ENCODE results near the gene RCOR3.
"Not testable (repeated sequence)": the region's sequence is repeated elsewhere in the genome, so short reads cannot be mapped to it uniquely, and the experiment has no call there.

RCOR3 gene

DNA sequence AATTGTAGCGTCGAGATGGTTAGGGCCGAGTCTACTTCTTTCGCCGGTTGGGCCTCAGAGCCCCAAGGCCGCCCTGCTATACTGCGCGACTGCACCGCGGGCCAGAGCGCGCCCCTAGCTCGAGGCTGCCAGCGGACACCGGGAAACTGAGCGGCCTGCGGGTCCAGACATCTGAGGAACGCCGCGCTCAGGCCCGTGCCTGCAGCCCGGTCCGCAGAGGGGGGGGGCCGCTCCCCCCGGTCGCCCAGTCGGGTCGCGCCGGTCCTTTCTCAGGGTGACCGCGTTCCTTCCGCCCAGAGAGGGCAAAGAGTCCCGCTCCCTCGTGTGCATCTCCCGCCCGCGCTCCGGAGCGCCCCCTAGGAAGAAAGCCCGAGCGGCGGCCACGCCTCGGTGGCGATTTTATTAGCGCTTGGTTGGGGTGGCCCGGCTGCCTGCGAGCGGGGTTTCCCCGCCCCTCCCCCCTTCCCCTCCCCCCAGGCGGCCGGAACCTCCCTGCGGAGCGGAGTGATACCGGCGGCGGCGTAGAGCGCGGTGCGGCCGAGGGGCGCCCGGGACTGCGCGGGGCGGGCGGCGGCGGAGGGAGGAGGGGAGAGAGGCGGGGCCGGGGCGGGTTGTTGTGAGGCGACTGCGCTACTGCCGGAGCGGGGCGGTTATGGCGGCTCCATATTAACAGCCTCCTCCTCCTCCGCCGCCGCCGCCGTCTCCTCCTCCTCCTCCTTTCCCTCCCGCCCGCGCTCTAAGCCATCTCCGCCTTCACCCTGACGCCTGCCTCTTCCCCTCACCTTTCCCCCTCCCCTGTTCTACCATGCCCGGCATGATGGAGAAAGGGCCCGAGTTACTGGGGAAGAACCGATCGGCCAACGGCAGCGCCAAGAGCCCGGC lies at the start of gene RCOR3:
Gene RCOR3 (plus strand): TSS at position 611 of the 882 bp plus-strand sequence. CDS start 195 bp downstream, at position 806.
- peak; percentile 93 for DNase-seq

DNA sequence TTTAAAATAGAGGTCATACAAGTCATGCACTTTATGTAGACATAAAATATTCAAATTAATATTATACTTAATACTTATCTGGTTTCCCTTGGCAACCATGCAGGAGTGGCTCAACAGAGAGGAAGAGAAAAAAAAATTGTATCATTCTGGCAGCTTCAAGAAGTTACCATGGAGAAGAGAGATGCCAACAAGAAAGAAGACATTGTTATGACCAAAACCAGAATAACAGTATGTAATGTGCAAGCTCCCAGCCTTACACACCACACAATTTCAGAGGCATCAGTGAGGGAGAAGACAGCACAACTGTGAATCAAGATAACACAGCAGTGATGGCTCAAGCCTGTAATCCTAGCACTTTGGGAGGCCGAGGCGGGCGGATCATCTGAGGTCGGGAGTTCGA lies 49.1 kb upstream of the RCOR3 start:
- no peak for DNase-seq

DNA sequence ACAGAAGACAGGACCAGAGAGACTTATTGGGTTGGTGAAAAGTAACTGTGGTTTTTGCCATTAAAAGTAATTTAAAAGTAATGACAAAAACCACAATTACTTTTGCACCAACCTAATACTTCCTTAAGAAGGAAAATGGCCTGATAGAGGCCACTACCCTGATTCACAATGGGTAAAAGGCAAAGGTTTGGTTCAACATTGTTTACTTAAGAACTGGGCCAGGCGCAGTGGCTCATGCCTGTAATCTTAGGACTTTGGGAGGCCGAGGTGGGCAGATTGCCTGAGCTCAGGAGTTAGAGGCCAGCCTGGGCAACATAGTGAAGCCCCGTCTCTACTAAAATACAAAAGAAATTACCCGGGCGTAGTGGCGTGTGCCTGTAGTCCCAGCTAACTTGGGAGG lies 48.2 kb upstream of the RCOR3 start:
- no peak for DNase-seq

DNA sequence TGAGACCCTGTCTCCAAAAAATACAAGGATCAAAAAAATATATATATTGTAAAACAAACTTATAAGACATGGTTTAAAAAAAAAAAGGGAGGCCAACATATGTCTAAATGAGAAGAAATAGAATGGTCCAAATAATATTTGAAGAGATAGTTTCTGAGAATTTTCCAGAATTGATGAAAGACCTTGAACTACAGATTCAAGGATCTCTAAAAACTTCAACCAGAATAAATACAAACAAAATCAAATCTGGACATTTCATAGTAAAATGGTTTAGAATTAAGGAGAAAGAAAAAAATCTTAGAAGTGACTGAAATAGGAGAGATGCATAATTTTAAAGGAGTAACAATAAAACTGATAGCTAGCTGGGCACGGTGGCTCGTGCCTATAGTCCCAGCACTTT lies 45.5 kb upstream of the RCOR3 start:
- no peak for DNase-seq

DNA sequence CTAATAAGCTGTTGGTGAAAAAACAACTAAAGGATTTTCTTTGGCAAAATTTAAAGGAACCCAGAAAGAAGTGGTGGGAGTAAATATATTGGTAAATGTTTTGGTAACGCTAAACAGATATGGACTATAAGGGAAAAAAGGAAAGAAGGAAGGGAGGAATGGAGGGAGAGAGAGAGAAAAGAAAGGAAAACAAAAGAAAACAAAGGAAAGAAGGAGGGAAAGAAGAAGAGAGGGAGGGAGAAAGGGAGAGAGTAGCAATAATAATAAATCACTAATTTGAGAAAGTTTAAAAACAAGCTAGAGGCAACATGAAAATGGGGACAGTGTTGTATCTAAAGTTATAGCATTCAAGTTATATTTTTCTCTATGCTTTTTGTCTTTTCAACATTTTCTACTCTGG lies 43.6 kb upstream of the RCOR3 start:
- DNase-seq, result no peak

DNA sequence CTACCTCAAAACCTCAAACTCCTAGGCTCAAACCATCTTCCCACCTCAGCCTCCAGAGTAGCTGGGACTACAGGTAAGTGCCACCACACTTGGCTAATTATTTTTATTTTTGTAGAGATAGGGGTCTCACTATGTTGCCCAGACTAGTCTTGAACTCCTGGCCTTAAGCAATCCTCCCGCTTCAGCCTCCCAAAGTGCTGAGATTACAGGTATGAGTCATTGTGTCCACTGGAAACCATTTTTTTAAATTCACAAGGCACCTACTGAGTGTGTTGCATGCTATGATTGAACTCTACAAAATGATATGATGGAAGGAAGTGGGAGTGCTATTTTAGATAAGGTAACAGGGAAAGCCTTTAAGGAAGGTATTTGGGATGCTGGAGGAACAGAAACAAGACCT lies 41.8 kb upstream of the RCOR3 start:
- DNase-seq, result no peak

DNA sequence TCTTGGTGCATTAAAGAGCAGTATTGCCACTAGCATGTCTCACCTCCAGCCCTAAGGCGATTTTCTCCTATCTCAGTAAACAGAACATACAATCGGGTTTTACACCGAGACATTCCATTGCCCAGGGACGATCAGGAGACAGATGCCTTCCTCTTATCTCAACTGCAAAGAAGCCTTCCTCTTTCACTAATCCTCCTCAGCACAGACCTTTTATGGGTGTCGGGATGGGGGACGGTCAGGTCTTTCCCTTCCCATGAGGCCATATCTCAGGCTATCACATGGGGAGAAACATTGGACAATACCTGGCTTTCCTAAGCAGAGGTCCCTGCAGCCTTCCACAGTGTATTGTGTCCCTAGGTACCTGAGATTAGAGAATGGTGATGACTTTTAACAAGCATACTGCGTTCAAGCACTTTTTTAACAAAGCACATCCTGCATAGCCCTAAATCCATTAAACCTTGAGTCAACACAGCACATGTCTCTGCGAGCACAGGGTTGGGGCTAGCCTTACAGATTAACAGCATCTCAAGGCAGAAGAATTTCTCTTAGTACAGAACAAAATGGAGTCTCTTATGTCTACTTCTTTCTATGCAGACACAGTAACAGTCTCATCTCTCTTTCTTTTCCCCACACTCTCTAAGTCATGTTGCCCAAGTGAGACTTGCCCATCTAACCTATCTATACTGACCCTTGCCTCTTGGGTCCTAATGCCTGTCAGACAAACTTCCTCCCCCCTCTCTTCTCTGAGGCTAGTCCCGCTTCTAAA lies 36.5 kb upstream of the RCOR3 start:
- not testable (repeated sequence) for DNase-seq

DNA sequence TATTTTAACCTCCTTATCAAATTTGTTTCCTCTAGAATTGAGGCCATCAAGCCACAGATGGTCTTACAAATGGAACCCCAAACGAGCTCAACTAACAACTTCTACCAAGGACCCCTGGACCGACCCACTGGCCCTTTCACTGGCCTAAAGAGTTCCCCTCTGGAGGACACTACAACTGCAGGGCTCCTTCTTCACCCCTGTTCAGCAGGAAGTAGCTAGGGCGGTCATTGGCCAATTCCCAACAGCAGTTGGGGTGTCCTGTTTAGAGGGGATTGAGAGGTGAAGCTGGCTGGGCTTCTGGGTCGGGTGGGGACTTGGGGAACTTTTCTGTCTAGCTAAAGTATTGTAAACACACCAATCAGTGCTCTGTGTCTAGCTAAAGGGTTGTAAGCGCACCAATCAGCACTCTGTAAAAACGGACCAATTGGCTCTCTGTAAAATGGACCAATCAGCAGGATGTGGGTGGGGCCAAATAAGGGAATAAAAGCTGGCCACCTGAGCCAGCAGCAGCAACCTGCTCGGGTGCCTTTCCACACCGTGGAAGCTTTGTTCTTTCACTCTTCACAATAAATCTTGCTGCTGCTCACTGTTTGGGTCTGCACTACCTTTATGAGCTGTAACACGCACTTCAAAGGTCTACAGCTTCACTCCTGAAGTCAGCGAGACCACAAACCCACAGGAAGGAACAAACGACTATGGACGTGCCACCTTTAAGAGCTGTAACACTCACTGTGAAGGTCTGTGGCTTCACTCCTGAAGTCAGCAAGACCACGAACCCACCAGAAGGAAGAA lies 30.4 kb upstream of the RCOR3 start:
- DNase-seq, result peak; percentile 2

DNA sequence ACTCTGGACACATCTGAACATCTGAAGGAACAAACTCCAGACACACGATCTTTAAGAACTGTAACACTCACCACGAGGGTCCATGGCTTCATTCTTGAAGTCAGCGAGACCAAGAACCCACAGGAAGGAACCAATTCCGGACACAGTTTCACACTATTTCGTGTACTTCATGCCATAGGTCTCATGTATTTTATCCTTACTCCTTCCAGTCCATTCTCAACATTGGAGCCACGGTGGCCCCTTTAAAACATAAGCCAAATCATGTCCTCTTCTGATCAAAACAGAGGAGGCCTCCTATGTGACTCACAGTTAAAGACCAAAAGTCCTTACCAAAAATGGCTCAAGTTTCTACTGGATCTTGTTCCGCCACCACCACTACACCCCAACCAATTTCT lies 29.8 kb upstream of the RCOR3 start:
- DNase-seq, result no peak

DNA sequence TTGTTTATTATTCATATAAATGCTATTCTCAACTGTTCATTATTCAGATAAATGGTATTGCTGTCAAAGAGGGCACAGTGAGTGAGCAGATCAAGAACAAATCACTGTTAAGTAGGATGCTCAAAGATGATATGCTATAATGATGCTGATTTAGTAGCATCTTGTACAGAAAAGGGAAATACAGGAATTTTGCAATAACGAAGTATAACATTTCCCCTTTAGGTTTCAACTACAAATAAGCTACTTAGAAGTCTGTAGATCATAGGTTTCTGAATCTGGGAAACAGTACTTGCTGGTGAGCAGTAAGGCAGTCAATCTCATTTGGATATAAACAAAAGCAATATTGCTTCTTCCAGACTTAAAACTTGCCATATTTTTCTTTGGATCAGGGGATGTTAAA lies 27.3 kb upstream of the RCOR3 start:
- no peak for DNase-seq

DNA sequence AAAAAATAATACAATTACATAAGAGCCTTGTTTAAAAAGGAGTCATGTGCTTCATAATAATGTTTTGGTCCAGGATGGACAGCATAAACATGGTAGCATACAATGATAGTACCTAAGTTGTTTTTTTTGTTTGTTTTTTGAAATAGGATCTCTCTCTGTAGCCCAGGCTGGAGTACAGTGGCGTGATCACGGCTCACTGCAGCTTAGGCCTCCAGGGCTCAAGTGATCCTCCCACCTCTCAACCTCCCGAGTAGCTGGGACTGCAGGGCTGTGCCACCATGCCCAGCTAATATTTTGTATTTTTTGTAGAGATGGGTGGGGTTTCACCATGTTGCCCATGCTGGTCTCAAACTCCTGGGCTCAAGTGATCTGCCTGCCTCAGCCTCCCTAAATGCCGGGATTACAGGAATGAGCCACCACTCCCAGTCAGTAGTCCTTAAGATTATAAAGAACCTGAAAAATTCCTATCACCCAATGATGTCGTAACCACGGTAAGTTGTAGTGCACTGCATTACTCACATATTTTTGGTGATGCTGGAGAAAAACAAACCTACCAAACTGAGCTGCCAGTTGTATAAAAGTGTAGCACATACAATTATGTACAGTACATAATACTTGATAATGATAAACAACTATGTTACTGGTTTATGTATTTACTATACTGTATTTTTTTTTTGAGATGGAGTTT lies 22.4 kb upstream of the RCOR3 start:
- no peak for DNase-seq

DNA sequence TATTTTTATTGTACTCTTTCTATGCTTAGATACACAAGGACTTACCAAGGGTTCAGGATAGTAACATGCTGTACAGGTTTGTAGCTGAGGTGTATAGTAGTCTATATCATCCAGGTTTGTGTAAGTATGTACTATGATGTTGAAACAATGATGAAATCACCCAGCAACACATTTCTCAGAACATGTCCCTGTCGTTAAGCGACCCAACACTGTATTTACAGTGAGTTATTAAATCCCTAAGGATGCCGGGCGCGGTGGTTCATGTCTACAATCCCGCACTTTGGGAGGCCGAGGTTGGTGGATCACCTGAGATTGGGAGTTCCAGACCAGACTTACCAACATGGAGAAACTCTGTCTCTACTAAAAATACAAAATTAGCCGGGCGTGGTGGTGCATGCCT lies 21.6 kb upstream of the RCOR3 start:
- DNase-seq, result no peak

DNA sequence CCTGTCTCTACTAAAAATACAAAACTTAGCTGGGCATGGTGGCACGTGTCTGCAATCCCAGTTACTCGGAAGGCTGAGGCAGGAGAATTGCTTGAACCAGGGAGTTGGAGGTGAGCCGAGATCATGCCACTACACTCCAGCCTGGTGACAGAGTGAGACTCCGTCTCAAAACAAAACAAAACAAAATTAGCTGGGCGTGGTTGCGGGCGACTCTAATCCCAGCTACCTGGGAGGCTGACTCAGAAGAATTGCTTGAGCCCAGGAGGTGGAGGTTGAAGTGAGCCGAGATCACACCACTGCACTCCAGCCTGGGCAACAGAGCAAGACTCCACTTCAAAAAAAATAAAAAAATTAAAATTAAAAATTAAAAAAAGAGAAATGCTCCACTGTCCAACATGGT lies 18.6 kb upstream of the RCOR3 start:
- DNase-seq, result not testable (repeated sequence)

DNA sequence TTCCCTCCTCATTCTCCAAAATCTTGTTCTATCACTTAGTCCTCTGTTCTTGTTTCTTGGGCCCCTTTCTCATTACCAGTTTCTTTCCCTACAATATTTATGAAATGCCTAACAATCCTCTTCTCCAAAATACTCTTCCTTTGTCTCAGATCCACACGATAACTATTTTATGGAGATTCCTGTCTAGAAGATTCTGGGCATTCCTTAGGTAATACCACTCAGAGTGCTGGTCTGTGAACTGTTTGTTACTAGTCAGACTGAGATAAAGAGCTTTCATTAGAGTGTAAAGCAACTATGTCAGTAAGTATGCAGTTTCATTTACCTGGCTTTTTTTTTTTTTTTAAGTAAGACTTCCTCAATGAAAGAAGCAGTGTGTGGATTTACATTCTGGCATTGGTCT lies 18.1 kb upstream of the RCOR3 start:
- DNase-seq, result no peak

DNA sequence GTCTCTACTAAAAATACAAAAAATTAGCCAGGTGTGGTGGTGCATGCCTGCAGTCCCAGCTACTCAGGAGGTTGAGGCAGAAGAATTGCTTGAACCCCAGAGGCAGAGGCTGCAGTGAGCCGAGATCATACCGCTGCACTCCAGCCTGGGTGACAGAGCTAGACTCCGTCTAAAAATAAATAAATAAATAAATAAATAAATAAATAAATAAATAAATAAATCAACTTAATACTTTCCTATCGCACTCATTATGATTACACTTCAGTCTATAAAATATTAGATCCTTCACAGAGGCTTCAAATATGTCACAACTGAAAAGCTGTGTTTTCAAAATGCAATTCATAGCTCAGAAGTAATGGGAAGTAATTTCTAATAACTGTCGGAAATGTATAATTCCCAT lies 15.5 kb upstream of the RCOR3 start:
- DNase-seq, result not testable (repeated sequence)

DNA sequence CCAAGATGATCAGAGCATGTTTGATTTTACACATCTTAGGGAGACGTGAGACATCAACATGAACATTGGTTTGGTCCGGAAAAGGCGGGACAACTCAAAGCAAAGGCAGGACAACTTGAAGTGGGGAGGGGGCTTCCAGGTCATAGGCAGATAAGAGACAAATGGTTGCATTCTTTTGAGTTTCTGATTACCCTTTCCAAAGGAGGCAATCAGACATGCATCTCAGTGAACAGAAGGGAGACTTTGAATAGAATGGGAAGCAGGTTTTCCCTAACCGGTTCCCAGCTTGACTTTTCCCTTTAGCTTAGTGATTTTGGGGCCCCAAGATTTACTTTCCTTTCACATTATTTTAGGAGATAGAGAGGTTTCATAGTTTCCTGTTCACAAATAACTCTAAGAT lies 12.6 kb upstream of the RCOR3 start:
- not testable (repeated sequence) for DNase-seq

DNA sequence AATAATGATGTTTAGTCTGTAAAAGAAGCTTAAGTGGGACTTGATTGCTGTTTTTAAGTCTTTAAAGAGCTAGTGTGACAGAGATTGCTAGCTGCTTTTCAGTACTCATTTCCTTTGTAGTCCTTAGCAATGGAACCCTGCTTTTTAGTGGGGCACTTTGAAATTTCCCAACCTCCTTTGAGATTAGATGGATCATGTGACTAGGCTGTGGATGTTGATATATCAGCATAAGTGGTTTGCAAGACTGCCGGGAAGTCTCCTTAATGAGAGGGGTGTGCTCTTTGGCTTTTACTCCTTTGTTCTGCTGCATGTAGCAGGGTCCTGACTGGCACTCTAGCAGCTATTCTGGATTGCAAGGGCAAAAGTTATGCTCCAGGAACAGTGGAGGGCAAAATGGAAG lies 11.2 kb upstream of the RCOR3 start:
- DNase-seq, result no peak

DNA sequence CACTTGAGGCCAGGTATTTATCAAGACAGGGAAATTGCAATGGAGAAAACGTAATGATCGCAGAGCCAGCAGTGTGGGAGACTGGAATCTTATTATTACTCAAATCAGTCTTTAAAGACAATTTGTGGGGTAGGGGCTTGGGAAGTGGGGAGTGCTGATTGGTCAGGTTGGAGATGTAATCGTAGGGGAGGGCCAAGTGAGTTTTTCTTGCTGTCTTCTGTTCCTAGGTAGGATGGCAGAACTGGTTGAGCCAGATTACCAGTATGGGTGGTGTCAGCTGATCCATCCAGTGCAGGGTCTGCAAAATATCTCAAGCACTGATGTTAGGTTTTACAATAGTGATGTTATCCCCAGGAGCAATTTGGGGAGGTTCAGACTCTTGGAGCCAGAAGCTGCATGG lies 9.6 kb upstream of the RCOR3 start:
- DNase-seq, result not testable (repeated sequence)

DNA sequence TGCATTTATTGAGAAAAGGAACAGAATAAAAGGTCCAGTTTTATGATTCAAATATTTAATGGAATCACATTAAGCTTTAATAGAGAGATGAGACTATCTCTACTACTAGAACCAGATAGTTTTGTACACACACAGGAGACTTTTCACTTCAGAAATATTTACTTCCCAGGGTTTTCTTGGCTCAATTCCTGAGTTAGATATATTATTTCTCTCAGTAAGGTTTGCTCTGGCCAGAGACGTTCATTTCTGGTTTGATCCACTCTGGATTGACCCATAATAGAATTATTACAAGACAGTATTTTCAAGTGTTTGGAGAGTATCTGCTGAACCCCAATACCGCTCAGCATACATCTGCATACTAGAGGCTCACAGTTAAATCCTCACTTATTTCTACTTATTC lies 1.3 kb upstream of the RCOR3 start:
- DNase-seq, result no peak

DNA sequence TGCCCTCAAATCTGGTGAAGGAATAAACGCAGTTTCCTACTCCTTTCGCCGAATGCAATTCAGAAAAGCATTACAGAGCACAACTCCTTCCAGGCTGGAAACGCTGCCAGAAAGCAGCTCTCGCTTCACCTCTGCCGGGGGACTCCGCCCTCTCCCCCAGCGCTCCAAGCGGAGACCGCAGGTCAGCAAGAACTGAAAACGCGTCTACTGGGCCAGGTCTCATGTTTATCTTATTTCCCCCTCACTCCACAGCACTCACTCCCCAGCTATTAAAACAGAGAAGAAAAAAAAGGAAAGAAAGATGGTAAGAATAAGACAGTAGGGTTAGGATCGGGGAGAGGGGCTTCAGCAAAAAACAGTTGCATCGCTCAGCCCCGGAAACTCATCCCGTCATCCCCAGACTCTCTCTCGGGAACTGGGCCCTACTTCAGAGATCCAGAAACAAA lies 833 bp upstream of the RCOR3 start:
- DNase-seq, result peak; percentile 45

DNA sequence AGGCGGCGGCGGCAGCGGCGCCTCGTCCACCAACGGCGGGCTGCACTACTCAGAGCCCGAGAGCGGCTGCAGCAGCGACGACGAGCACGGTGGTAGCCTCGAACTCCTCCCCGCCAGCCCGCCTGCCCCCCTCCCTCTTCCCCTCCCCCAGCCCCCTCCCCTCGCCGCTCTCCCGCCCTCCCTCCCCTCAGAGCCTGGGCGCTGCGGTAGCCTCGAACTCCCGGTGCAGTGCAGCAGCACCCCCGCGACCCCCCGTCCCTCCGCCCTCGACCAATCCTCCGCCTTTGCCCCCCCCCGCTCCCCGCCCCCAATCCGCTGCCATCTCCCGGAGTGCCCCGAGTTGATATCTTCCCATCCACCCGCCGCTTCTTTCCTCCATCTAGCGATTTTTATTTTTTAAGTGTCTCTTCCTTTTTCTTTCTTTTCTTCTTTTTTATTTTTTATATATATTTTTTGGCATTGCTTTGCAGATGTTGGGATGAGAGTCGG lies 516 bp downstream of the RCOR3 start:
- DNase-seq, result peak; percentile 54

All from stimulated activated CD4-positive, alpha-beta T cell treated with anti-CD3 and anti-CD28 coated beads, Interleukin-12 subunit alpha, Interleukin-12 subunit beta, amount 100 ng/mL, for 4 hours (primary cell).